Measurements from ENCODE around the gene MRGPRD.

- TF ChIP-seq CTCF (IDR thresholded peaks at IDR 0.05; ENCODE audit: insufficient read depth, low read depth, low read length) = no peak
- TF ChIP-seq EZH2 (IDR thresholded peaks at IDR 0.05; ENCODE audit: insufficient read depth, low read length) = no peak
Observed at GRCh38 chr11:68933605-68934320, 47.0 kb downstream of the MRGPRD start.
